NCI-H1417 (cell line): ENCODE results near the gene FARS2.

Experiments used
- DNase-seq, 3 experiments: peaks; one replicate each; lab custom pipeline; 2025; lab: John Stamatoyannopoulos, UW

Gene FARS2

DNA sequence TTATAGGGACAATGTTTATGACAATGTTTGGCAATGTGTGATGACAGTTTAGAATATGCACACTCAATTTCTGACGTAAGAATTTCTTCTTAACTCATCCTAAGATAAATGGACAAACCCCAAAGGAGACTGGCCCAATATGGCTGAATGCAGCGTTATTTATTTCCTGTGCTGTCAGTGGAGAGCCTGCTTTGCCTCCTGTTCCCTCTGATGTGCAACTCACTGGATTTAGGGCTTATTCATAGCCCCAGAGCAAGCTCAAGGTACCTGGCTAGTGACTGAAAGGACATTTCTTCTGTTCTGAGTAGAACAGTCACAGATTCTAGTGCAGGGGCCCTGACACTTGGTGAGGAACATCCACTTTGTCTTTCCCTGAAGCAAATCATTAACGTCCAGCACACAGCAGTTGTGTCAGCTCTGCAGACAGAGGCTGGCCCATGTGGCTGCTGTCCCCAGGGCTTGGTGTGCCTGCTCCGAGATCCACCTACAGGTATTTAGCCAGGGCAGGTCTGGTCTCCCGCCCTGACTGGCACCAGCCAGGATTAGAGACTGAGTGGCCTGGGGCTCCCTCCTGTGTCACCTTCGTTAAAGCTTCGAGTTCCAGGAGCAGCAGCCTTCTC lies 64.8 kb downstream of the FARS2 start:
- DNase-seq = no peak

DNA sequence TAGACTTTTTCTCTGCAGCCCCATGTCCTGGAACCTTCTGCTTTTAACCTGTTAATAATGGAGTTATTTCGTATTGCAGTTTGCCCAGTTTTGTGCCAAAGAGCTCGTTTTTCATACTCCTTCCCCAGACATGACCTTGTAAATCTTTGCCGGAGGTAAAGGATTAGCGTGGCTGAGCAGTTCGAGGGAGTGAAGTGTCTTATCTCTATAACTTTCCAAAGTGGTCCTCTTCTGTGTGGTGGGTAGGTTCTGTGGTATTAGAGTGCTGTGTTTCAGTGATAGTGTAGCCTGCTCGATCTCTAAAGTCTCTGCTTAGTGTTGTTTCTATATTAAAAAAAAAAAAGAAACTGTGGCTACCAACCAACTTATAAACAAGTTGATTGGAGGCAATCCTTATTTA lies 67.5 kb downstream of the FARS2 start:
- DNase-seq = no peak

DNA sequence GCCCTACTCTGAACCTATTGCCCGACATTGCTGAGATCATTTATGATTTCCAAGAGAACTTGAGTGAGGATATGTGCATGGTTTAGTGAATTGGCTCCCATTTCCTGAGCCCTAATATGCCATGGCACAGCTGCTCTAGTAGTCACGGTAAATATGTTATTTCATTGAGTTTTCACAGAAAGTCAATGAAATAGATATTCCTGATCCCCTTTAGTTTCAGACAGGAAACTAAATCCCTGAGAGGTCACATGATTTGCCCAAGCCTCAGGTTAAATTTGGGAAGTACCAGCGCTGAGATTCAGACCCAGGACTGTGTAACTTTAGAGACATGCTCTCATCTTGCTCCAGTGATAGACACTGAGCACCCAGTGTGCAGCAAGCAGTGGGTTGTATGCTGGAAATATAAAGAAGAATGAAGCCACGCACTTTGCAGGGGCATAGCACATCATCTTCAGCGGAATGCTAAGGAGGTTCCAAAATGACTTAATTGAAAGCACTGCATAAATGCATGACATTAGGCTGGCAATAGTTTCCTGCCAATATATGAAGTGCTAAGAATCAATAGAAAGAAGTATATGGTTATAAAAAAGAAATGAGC lies 70.6 kb downstream of the FARS2 start:
- no peak for DNase-seq

DNA sequence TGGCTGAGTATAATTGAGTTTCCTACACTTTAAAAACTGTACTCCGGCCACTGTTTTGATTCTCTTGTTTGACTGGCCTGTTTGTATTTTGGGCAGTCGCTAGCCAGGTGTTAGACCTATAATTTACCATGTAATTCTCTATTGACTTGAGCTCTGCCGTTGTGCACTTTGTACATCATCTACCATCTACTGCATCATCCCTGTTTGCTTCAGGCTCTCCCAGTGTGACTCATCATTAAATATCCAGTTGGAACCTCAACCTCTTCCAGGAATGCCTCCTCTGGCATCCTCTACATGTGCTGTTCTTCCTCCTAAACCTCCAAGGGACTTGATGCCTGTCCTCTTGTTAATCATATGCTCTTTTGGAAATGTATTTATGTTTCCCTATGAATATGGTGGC lies 72.3 kb downstream of the FARS2 start:
- peak in 2 of 3 experiments; percentile 34 to 78 for DNase-seq

DNA sequence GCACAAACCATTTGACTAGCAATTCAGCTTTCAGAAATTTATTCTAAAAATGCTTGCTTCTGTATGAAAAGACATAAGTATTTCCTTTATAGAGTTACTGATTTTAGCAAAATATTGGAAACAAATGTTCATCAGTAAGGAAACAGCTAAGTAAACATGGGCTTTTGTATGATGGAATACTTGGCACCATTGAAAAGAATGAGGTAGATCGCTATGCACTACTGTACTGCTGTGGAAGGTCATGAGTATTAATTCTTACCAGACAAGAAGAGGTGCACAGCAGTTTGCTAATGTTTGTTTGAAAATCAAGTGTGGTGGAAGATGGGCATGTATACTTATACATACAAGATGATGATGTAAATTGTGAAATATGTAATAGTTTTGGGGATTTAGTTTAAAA lies 73.0 kb downstream of the FARS2 start:
- DNase-seq = no peak

DNA sequence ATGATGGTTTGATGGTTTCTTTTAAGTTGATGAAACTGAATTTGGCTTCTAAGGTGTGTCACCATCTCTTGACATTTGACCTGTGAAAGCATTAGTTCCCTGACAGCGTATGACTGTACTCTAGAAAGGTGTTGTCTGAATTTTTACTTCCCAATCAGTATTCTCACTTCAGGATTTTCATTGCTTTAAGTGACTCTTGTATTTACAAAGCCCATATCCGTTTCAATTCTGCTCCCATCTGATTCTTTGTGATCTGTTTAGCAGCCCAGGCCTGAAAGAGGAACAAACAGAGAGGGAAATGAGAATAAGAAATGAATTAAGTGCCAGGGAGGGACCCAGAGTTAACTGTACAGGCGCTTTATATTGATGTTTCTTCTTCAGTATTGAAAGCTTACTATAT lies 73.7 kb downstream of the FARS2 start:
- DNase-seq = no peak

DNA sequence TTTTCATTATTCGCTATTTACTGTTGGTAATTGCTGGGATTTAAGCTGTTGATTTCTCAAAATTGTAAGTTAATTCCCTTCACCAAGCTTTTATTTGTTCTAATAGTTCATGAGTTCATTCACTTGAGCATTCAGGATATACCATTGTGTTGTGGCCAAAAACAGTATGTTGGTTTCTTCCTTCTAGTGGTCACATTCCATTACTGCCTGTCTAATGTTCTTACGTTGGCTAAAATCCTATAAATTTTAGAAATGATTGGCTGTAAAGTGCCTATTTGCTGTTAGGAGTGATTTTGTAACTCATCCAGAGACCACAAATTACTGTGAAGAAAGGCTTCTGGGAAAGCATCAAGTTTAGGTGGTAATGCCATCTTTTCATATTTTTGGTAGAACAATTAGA lies 76.3 kb downstream of the FARS2 start:
- DNase-seq = no peak

DNA sequence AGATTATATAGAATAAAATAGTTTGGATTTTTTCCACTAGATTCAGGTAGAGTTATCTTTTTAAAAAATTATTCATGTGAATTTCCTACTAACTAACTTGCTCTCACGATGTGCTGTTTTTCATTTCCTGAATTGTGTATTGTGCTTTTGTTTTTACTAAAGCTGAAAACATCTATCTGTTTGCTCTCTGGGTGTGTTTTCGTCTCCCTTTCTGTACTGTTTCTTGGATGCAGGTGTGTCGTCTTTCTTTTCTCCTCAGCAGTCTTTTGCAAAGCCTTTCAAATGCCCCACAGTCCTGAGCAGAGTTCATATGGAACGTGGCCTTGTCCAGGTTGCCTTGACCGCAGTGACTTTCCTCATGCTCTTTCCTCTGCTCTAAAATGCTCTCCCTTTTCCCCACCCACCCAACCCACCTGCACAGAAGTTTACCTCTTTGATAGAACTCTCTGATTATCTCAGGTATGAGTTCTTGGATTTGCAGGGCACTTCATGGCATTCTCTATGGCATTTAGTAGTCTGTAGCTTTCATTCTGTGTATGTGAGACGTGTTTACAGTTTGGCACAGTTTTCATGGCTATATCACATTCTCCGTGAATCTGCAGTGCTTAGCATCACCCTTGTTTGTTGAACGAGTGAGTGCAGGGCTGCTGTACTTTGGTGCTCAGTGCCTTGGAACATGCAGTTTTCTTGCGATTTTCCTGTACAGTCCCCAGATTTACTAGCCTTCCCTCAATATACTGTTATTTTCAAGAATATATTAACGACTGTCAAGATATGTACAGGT lies 77.1 kb downstream of the FARS2 start:
- DNase-seq = no peak

DNA sequence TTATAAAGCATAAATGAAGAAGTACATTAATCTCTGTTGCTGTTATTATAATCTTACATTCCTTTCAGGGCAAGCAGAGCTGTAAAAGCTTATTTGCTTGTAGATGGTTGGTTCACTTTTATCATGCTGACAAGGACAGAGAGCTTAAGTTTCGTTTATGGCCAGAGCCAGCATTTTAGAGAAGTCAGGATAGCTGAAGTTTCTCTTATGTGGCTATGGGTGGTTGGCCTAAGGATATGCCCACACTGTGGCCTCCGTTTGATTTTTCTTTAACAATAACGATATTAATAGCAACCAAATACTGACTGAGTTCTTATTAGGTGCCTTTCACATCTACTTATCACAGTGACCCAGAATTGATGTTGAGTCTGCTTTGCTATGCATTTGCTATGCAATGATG lies 78.5 kb downstream of the FARS2 start:
- no peak for DNase-seq

DNA sequence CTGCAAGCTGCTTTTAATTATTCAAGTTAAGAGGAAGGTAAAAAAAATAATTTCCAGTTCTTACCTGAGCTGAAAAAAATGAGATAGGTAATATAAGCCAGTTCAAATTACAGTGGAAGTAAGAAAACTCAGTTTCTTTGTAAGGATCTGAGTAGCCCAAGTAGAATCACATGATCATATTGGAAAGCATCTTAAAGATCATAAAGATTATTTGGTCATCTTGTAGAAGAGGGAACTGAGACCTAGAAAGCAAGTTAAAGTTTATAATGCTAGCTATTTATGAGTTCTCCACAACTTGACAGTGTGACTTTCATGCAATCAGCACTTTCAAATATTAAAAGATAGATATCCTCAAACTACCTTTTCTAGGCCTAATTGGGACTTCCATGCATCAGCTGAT lies 80.5 kb downstream of the FARS2 start:
- DNase-seq = no peak

DNA sequence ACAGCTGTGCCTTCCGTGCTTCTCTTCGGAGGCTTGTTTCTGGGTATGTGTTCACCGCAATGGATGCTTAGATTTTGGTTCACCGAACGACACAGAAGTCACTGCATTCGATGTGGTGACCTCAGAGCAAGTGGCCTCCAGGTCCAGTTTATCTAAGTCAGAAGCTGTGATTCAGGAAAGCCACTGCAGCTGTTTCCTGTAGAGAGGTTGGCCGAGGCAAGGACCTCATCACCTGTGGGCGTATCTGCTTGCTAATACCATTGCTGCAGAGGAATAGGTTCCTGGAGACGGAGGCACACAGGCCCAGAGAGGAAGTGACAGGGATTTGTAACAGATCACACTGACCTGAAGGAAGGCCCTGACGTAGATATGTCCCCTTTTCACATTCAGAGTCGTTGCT lies 82.7 kb downstream of the FARS2 start:
- no peak for DNase-seq

DNA sequence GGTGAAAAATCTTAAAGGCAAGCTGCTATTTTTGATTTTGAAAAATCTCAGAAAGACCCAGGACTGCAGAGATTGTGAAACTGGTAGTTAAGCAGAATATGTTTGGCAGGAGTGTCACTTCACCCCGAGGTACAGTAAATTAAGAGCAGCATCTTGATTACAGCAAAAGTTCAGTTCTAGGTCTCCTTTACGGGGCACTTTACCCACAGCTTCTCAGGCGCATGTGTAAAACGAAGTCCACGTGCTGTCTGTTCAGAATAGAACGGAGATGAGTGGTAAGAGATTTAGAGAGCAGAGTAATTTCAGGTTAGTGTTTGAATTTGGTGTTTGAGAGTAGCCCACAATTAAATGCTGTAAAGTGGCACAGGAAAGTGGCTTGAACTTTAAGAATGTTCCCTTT lies 84.0 kb downstream of the FARS2 start:
- DNase-seq = no peak

DNA sequence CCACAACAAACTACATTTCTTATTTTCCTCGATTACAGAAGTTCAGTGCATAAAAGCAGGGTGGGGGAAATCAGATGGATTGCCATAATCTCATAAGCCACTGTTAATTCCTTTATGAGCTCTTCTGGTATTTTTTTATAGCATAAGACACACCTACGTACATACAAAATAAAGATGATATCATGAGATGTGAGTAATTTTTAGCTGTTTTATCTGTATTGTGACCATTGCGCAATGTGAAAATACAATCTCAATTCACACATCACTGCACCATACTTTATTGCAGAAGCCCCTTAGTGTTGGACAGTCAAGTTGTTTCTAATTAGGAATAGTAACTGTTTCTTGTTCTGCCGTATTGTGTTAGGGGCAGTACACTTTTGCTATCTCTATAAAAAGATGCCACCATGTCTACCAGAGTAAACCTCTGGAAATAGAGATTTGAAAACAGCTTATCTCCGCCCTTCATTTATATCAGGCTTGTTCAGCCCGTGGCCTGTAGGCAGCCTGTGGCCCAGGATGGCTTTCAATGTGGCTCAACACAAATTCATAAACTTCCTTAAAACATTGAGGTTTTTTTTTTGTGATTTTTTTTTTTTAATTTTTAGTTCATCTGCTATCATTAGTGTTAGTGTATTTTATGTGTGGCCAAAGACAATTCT lies 90.4 kb downstream of the FARS2 start:
- DNase-seq = no peak

DNA sequence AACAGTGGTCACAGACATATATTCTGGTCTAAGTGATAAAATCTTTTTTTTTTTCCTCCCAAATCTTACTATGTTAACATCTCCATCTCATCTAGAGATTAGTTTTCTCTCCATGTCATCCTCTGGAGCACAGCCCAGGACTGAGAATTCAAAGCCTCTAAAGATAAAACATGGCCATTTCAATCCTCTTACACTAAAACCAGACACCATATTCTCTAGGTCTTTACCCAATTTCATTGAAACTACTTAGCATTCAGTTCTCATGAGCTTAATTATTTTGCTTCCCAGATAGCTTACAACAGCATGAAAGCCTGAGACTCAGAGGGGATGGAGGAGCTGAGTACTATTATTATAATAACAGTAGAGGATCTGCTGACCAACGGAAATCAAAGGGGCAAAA lies 92.7 kb downstream of the FARS2 start:
- DNase-seq = no peak

DNA sequence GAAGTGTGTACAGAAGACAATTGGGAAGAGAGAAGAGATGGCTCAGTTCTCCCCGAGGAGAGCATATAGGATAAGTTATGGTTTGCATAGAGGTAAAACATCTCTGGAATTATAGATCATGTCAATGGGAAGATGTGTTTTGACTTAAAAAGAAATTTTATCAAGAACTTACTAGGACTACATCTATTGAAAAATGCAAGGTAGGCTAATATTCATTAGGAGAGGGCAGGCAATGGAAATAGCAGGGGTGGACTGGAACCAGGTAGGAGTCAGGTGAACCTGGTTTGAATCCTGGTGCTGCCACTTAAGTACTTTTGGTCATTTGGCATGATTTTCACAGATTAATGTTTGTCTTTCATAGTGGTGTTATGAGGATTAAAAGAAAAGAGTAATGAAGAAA lies 96.2 kb downstream of the FARS2 start:
- DNase-seq = no peak

DNA sequence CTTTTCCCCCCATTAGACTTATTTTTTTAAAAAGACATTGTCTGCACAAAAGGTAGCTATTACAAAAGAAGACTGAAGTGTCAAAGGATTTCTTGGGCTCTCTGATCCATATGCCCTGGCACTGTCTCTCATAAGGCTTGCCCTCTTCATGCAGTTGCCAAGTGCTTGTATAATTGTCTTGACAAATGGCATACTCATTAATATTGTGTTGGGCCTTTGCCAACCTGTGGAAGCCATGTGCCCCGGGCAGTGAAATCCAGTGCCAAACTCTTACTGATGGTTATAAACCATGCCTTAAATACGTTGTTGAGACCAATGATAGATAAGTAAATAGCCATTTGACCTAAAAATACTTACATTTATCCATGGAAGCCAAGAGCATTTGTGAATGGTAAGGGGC lies 98.1 kb downstream of the FARS2 start:
- peak in 2 of 3 experiments; percentile 69 to 91 for DNase-seq

DNA sequence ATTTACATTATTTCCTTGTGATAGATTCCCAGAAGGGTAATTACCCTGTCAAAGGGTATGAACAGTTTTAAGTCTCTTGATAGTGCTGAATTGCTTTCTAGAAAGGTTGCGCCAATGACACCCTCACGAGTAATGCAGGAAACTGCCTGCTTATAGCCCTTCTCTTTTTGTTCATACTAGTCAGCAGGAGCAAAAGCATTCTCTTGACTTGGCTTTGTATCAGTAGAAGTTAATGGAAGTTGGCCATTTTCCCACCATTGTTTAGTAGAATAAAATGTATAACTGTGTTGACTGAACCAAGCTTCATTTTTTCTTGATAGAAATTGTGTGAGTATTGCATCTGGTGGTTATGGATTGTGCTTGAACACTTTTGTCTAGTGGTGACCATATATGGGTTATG lies 100.1 kb downstream of the FARS2 start:
- peak in 1 of 3 experiments; percentile 2 for DNase-seq

DNA sequence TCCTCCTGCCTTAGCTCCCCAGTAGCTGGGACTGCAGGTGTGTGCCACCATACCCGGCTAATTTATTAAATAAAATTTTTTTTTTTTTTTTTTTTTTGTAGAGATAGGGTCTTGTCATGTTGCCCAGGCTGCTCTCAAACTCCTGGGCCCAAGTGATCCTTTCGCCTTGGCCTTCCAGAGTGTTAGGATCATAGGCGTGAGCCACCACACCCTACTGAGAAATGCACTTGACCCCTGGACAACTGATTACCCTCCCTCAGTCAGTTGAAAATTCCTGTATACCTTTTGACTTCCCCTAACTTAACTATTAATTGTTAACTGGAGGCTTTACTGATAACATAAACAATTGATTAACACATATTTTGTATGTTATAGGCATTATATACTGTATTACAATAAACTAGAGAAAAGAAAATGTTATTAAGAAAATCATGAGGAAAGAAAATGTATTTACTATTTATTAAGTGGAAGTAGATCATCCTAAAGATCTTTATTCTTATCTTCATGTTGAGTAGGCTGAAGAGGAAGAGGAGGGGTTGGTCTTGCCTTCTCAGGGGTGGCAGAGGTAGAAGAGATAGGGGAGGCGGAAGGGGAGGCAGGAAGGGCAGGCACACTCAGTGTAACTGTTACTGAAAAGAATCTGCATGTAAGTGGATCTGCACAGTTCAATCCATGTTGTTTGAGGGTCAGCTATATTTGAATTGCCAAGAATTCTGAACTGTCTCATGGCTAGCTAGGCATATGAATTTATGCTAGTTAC lies 104.3 kb downstream of the FARS2 start:
- DNase-seq = no peak

DNA sequence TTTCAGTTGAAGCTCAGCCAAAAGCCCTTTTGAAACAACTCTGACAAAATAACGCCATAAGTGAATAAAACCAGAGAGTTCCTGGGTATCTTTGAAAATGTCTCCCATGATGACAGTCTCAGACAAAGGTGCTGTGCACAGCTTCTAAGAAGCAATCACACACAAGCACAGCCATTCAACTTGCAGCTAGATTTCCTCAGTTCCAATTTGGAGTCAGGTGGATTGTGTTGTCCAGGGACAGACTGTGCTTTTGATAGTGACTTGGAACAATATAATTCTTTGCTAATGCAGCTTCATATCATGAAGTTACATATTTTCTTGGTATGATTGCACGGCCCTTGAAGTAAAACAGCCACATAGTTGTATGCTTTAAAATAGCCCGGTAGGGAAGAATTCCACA lies 105.6 kb downstream of the FARS2 start:
- DNase-seq = no peak

DNA sequence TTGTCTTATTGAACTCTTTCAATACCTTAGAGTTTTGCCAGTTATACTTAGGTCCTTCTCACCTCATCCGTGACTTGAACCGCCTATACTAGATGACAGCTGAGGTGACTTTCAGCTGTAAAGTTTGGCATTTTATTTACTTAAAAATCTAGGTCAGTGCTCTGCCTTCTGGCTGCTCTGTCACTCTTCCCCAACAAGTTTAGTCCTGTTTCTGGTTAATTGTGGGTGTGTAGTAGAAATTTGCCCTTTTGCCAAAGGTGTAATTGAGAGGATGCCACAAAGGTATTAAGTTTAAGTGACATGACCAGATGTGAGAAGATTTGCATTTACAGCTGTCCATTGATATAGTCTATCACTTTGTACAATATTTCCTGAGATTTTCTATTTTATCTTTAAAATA lies 106.2 kb downstream of the FARS2 start:
- no peak for DNase-seq

DNA sequence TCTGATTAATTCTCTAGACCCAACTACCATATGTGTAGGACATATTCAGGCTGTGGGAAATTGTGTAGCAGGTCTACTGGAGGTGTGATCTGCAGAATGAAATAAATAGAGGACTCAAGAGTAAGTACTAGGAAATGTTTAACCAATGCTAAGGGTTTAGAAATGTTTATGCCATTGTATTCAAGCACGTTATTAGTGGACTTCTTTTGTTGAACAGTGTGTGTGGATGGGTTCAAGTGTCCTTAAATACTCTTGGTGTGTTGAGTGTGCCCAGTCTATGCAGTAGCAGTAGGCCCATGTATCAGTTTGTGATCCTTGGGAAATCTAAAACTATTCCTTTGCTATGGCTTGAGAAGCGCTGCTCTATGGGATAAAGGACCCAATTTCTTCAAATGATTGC lies 112.1 kb downstream of the FARS2 start:
- no peak for DNase-seq

DNA sequence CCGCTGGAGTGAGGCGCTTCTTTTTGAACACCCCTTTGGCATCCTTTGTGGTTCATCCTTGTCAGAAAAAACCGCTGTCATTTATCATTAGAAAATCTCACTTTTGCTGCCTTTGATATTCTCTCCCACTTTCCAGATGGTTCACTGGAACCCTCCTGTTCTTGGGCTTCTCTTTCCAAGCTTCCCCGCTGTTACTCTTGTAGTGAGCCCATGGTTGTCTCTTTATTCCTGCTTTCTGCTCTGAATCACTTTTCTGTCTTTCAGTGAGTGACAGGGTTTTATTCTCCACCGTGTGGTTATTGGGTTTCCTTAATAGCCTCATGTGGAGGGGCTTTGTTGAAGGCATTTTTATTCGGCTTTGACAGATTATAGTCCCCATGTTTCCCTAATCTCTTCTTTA lies 117.0 kb downstream of the FARS2 start:
- no peak for DNase-seq
